ENCODE measurements around the gene C10orf53. TPM values are rescaled to one million over a fixed set of nuclear protein-coding genes. Genes with fewer than 3 reads are reported as not detected.

C10orf53 gene
- total and polyA plus RNA-seq, 10 of the 15 experiments (the other 5 are each of a cell fraction or from before 2014, with no cell fraction given), result not detected

DNA sequence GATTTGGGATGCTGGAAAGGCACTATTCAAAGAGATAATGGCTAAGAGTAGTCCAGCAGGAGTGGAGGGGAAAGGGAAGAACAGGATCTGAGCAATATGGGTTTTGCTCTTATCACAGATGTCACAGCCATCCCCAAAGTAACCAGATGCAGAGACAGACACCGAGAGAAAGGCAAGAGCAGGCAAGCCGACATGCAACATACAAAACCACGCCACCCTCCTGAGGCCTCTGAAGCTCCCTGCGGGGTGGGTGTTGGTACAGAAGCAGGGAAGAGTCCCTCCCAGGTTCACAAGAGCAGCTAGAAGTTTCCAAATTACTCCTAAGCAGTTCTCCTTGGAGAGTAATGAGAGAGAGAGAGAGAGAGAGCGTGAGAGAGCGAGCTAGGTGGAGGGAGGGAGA, 10.8 kb upstream of the C10orf53 start:
- ATAC-seq (no peak), DNase-seq (ENCODE audit: low read depth, low spot score) (no peak), FAIRE-seq (no peak)
- SMC1A ChIA-PET (ENCODE audit: uncharacterized antibody, unreplicated experiment), result no interaction called here
- RAD21 ChIA-PET (ENCODE audit: unreplicated experiment), result no interaction called here
- Histone ChIP-seq H3K36me3 (ENCODE audit: control insufficient read depth in 2 of 2, insufficient read depth in 2 of 2, low read length in 1 of 2) (no peaks in the 10 kb centered on the region), H3K27ac (ENCODE audit: control insufficient read depth, insufficient read depth) (no peak overlapping the region), H3K4me1 (ENCODE audit: control insufficient read depth, insufficient read depth, low read length) (no peaks in the 10 kb centered on the region), H2AFZ (ENCODE audit: control insufficient read depth, low read depth, low read length) (no peak overlapping the region), H3K4me2 (ENCODE audit: control insufficient read depth, insufficient read depth) (no peak overlapping the region), H3K79me2 (ENCODE audit: control insufficient read depth, insufficient read depth, low read length) (no peaks in the 10 kb centered on the region), H3K9ac (ENCODE audit: control insufficient read depth, insufficient read depth, low read length) (no peak overlapping the region), H4K20me1 (ENCODE audit: control insufficient read depth, insufficient read depth) (no peaks in the 10 kb centered on the region), H3K4me3 (no peak overlapping the region), H3K27me3 (replicated peaks in 1 of 2; ENCODE audit: control insufficient read depth in 2 of 2, insufficient read depth in 2 of 2, low read length in 1 of 2) (peaks cover 0 to 1% of the 10 kb centered on the region in 2 experiments; a peak in 2 of 4 replicates), H3K9me3 (replicated peaks; ENCODE audit: control insufficient read depth, insufficient read depth, low read length) (no peaks in the 10 kb centered on the region)
- in situ Hi-C loops (cut with MboI), result no loop called here
- BruUV-seq (replicated peaks), result no TSS peak
- intact Hi-C loops (cut with micrococcal nuclease; ENCODE audit: unreplicated experiment), result no loop called here
- WGBS (ENCODE audit: insufficient coverage, insufficient replicate concordance, low lambda C conversion rate, missing lambda C conversion rate), result 18% methylated on average over 6 of the region's 6 CpGs
- TF ChIP-seq STAT3 (IDR thresholded peaks at IDR 0.05; ENCODE audit: low read depth, low read length), result no peak
- TF ChIP-seq, protein P1, sequence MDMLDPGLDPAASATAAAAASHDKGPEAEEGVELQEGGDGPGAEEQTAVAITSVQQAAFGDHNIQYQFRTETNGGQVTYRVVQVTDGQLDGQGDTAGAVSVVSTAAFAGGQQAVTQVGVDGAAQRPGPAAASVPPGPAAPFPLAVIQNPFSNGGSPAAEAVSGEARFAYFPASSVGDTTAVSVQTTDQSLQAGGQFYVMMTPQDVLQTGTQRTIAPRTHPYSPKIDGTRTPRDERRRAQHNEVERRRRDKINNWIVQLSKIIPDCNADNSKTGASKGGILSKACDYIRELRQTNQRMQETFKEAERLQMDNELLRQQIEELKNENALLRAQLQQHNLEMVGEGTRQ (IDR thresholded peaks at IDR 0.05; ENCODE audit: borderline replicate concordance, low read depth, low read length), result no peak
- no peak for TF ChIP-seq SPI1 (IDR thresholded peaks at IDR 0.05; ENCODE audit: borderline replicate concordance, insufficient read depth, low read depth, low read length)
- no peak for TF ChIP-seq SIN3A (IDR thresholded peaks at IDR 0.05; ENCODE audit: low read depth, low read length)
- no peak for TF ChIP-seq NR2C1 (IDR thresholded peaks at IDR 0.05)
- TF ChIP-seq CHD1 (IDR thresholded peaks at IDR 0.05; ENCODE audit: low read depth, low read length), result no peak
- TF ChIP-seq HCFC1 (IDR thresholded peaks at IDR 0.05; ENCODE audit: low read length), result no peak
- TF ChIP-seq, protein P2, sequence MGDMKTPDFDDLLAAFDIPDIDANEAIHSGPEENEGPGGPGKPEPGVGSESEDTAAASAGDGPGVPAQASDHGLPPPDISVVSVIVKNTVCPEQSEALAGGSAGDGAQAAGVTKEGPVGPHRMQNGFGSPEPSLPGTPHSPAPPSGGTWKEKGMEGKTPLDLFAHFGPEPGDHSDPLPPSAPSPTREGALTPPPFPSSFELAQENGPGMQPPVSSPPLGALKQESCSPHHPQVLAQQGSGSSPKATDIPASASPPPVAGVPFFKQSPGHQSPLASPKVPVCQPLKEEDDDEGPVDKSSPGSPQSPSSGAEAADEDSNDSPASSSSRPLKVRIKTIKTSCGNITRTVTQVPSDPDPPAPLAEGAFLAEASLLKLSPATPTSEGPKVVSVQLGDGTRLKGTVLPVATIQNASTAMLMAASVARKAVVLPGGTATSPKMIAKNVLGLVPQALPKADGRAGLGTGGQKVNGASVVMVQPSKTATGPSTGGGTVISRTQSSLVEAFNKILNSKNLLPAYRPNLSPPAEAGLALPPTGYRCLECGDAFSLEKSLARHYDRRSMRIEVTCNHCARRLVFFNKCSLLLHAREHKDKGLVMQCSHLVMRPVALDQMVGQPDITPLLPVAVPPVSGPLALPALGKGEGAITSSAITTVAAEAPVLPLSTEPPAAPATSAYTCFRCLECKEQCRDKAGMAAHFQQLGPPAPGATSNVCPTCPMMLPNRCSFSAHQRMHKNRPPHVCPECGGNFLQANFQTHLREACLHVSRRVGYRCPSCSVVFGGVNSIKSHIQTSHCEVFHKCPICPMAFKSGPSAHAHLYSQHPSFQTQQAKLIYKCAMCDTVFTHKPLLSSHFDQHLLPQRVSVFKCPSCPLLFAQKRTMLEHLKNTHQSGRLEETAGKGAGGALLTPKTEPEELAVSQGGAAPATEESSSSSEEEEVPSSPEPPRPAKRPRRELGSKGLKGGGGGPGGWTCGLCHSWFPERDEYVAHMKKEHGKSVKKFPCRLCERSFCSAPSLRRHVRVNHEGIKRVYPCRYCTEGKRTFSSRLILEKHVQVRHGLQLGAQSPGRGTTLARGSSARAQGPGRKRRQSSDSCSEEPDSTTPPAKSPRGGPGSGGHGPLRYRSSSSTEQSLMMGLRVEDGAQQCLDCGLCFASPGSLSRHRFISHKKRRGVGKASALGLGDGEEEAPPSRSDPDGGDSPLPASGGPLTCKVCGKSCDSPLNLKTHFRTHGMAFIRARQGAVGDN (IDR thresholded peaks at IDR 0.05), result no peak
- TF ChIP-seq, protein P3, sequence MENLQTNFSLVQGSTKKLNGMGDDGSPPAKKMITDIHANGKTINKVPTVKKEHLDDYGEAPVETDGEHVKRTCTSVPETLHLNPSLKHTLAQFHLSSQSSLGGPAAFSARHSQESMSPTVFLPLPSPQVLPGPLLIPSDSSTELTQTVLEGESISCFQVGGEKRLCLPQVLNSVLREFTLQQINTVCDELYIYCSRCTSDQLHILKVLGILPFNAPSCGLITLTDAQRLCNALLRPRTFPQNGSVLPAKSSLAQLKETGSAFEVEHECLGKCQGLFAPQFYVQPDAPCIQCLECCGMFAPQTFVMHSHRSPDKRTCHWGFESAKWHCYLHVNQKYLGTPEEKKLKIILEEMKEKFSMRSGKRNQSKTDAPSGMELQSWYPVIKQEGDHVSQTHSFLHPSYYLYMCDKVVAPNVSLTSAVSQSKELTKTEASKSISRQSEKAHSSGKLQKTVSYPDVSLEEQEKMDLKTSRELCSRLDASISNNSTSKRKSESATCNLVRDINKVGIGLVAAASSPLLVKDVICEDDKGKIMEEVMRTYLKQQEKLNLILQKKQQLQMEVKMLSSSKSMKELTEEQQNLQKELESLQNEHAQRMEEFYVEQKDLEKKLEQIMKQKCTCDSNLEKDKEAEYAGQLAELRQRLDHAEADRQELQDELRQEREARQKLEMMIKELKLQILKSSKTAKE (IDR thresholded peaks at IDR 0.05; ENCODE audit: low read depth, poor library complexity, severe bottlenecking), result no peak
- TF ChIP-seq EP300 (IDR thresholded peaks at IDR 0.05; ENCODE audit: borderline replicate concordance in 1 of 2, control insufficient read depth in 1 of 2, low read depth in 2 of 2, low read length in 2 of 2), result no peak
- no peak for TF ChIP-seq CBFB (IDR thresholded peaks at IDR 0.05; ENCODE audit: low read depth)
- TF ChIP-seq, protein P4, sequence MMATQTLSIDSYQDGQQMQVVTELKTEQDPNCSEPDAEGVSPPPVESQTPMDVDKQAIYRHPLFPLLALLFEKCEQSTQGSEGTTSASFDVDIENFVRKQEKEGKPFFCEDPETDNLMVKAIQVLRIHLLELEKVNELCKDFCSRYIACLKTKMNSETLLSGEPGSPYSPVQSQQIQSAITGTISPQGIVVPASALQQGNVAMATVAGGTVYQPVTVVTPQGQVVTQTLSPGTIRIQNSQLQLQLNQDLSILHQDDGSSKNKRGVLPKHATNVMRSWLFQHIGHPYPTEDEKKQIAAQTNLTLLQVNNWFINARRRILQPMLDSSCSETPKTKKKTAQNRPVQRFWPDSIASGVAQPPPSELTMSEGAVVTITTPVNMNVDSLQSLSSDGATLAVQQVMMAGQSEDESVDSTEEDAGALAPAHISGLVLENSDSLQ (IDR thresholded peaks at IDR 0.05), result no peak
- no peak for TF ChIP-seq CBX3 (IDR thresholded peaks at IDR 0.05; ENCODE audit: borderline replicate concordance, low read depth)
- TF ChIP-seq YBX1 (IDR thresholded peaks at IDR 0.05), result no peak
- TF ChIP-seq ZSCAN29 (IDR thresholded peaks at IDR 0.05), result no peak
- no peak for TF ChIP-seq BRCA1 (IDR thresholded peaks at IDR 0.05; ENCODE audit: low read depth, low read length)
- TF ChIP-seq, protein P5, sequence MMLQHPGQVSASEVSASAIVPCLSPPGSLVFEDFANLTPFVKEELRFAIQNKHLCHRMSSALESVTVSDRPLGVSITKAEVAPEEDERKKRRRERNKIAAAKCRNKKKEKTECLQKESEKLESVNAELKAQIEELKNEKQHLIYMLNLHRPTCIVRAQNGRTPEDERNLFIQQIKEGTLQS (IDR thresholded peaks at IDR 0.05; ENCODE audit: borderline replicate concordance, extremely low read depth, low read depth, low read length), result no peak
- POLR2A ChIA-PET, result no interaction called here
- CTCF ChIA-PET, result interaction anchor here (0.6 kb wide), 1 partner anchor 585 kb away, joined by 3 read pairs; no protein-coding TSS in a partner anchor

Measured in GM12878 (cell line).